NCI-H2196 treated with DMSO at 0.1 percent for 48 hours (cell line): ENCODE measurements around the gene KIAA1614.
A peak's percentile ranks its signal among the peaks of the same experiment; 100 is the strongest.

ENCODE experiments used
- DNase-seq: peaks from one replicate; lab custom pipeline; 2025; ENCODE audit not compliant: unreplicated experiment; lab: John Stamatoyannopoulos, UW

KIAA1614 gene

DNA sequence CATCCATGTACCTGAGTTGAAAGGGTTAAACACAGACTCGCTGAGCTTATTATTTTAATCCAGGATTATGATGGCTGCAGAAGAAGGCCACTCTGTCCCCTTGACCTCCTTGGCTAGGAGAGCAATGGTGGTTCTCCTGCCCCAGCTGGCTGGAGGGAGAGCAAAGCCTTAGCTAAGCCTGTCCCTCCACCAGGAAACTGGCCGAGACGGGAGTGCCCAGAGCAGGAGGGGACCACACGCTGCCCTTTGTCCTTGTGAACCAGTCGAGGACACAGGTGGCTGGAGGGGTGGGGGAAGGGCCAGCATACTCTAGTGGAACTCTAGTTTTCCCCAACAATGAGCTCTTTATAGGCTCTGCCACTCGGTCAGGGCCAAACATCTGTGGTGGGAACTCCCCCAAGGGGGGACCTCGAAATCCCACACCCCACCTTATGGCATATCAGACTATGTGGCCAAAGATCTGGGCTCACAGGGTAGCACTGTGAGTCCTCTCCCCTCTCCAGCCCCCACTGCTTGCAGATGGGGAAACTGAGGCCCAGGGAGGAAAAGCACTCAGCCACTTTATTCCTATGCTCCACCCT lies 12.9 kb downstream of the KIAA1614 start:
- DNase-seq = no peak

DNA sequence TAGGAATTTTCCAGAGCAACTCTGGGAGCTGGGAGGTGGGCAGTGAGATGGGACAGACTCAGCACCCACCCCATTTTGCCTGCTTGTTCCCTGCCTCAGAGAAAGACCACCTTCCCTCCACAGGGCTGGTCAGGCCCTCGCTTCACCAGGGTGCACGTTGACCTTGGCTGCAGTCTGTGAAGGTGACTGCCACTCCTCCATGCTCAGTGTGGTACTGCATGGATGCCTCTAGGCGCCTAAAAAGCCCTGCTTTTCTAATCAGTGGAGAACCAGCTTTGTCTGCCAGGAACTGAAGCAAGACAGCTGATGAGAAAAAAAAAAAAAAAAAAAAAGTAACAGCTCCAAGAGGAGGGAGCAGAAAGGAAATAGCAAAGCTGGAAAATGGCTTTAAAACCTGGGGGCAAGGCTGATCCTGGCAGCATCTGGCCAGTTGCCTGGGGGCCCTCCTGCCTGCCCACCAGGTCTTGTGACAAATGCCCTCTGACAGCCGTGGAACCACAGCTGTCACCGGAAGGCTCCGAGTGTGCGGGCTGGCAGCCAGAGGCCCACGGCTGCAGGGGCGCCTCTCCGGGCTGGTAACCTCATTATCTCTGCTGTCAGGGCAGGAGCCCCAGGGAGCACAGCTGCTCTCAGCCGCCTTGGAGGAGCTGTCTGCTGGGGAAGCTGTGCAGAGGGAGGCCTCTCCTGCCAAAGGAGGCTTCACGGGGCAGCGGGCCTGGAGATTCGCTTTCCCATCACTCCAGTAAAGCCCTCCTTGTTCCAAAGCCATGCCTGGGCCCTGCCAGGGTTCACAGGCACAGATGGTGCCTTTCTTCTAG lies 13.7 kb downstream of the KIAA1614 start:
- DNase-seq = no peak

DNA sequence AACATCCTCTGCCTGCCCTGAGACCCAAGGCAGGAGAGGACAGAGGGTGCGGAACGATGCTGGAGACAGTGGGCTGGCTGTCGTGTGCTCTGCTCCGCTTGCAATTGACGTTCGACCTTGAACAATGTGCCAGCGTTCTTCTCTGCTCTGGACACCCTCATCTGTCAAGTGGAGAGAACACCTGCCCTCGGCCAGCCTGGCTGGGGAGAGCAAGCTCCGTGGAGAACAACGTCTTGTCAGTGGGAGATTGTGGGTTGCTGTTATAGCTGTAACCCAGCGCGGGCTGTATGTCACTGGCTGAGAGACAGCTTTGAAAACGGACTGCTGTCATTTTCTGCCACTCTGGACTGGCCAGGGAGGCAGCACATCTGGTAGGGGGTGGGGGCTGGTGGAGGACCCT lies 14.7 kb downstream of the KIAA1614 start:
- no peak for DNase-seq

DNA sequence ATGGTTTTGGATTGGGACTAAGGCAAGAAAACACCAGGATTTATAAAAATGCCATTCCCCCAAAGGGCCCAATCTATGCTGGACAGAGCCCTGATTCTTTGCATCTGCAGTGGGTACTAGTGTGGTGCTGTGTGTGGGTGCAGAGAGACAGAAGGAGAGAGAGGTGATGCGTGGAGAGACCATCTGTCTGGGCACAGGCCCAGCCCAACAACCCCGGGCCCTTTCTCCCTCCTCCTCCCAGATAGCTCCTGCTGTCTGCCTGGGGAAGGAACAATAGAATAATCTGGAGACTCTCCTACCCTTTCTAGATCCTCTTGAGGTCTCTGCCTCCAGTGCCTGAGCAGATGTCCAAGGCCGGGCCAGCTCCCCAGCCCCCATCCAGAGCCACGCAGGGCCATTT lies 15.1 kb downstream of the KIAA1614 start:
- DNase-seq = peak; percentile 31

DNA sequence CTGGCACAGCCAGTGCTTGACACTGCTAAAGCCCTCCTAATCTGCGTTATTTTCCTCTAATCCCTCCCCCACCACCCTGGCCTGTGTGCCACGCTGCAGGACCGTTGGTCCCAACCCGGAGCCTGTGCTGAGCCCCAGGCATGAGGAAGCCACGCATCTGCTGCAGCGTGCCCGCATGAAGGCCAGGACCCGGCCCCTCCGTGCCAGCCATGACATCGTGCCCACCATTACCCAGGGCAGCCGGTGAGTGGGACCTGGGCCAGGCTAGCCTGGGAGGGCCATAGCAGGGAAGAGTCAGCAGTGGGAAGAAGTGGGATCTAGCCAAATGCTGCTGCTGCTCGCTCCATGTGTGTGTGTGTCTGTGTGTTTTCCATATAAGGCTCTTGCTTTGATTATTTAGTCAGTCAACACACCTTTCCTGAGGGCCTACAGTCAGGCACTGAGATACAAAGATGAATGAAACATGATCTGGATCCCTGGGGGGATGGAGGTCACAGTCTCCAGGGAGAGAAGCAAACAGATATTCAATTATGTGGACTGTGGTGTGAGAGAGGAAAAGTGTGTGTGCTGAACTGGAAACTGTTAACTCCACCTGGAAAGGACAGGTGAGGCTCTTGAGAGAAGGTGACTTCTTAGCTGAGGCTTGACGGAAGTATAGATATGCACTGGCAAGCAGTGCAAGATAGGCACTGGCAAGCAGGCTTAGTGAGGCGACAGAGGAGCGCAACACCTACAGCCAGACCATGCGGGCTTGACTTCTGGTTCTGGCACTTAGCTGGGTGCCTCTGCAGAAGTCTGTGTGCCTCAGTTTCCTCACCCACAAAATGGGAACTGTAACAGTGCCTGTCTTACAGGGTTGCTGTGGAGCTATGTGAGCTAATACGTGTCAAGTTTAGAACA lies 15.9 kb downstream of the KIAA1614 start:
- DNase-seq = peak; percentile 70

DNA sequence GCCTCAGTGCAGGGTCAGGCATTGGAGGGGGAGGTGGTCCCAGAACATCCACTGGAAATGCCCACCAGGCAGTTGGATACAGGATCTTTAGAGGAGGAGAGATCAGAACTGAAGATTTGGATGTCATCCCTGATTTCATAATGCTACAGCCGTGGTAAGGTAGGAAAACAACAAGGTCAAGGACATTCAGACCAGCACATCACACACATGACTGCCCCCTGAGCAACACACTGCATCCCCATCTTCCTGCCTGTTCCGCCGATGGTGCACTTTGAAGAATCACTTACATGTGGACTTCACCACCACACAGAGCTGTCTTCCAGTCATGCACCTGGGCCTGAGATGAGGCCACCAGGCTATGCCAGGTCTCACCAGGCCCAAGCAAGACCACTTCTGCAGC lies 16.7 kb downstream of the KIAA1614 start:
- no peak for DNase-seq

DNA sequence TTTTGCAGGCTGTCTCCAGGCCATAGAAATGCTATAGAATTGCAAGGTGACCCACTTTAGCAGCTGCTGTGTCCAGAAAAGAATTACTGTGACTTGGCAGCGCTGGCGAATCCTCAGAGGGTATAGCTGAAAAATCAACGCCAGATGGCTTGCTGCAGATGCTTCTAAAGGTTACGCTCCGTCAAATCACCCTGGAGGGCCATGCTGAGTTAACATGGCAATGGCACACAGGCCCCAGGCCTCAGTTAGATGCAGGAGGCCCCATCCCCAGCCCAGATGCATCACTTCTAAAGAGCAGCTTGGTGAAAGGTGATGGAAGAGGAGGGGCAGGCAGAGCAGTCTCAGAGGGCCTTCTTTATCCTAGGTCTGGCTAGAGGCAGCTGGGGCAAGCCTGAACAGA lies 18.0 kb downstream of the KIAA1614 start:
- DNase-seq = no peak

DNA sequence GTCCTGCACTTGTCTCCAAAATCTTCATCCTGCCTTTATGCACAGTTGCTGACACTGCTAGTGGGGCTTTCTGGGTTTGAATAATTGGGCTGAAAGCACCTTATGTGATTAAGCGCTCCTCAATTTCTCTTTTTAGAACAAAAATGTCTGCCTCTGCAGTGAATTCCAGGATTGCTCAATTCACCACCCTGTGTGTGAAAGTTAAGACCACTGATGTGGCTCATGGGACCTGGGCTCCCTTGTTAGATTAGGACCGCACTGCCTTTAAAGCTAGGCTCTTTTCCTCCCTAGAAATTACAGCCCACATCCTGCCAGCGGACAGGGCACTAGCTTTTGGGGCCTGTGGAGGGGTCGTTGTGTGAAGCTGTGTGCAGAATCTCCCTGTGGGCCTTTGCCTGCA lies 18.8 kb downstream of the KIAA1614 start:
- DNase-seq = no peak

DNA sequence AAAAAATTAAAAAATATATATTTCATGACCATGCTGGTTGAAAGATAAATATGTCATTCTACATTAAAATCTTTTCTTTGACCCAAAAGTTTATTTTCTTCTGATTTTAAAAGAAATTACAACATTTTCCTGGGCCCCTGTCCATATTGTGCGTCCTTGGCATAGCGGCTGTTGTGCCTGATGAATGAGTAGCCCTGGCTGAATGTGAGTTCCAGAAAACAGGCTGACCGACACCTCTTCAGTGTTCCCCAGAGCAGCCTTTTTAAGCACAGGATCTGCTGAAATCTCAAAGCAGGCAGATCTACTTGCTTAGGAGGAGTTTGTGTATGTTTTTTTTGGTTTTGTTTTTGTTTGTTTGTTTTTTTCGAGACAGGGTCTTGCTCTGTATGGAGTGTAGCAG lies 19.7 kb downstream of the KIAA1614 start:
- no peak for DNase-seq

DNA sequence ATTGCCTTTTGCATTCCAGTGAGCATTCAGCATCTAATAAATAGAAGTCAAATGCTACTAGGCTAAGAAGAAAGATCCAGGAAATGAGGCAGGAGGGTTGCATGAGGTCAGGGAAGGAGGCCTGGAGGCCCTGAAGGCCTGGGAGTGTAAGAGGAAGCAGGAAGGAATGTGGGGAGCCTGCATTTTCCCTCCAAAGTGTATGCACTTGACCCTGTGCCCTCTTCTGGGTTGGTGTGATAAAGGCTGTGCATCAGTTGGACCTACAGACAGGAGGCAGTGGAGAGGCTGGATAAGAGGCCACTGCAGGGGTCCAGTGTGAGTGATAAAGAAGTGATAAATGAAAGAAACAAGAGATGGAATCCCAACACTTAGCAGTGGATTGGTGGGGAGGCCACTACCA lies 20.4 kb downstream of the KIAA1614 start:
- DNase-seq = no peak

DNA sequence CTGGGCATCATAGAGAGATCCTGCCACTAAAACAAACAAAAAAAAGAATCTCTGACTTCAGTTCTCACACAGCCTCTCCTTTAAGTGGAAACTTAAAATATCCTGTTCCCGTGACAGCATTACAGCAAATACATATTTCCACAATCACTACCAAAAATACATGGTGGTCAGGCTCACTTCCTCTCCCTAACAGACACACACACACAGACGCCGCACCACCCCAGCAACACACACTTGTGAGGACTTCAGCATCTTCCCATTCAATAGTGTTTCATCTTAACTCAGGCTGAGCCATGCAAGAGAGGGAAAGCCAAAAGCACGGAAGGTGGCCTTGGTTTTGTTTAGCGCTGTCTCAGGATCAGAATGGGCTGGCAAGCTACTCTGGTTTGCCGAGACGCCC lies 21.9 kb downstream of the KIAA1614 start:
- no peak for DNase-seq

DNA sequence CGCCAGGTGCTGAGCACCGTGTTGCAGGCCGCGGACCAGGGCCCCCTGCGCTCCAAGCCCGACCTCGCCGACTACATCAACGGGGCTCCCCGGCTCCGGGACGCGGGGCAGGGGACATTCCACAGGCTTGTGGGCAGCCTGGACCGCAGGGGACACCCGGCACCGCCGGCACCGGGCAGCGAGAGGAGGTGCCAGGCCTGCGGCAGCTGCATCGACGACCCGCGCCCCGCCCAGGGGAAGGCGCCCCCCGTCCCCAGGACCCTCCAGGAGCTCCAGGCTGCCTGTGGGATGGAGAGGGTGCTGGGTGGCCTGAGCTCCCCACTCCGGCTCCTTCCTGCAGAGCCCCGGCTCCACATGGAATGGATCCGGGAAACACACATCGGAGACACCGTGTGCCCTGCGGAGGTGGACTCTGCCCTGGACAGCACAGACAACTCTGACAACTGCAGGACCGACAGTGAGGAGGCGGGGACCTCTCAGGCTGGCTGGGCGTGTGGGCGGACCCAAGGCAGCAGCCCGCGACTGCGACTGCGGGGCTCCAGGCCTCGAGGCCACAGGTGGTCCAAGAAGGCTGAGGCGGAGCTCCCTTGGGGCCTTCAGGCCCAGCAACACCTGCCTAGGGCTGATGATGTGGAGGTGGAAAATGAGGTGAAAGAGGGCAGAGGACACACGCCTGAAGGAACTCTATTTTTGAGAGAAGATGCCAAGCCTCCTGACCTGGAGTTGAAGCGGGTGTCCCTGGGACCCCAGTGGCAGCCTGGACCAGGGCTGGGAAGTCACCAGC lies 22.8 kb downstream of the KIAA1614 start:
- no peak for DNase-seq

DNA sequence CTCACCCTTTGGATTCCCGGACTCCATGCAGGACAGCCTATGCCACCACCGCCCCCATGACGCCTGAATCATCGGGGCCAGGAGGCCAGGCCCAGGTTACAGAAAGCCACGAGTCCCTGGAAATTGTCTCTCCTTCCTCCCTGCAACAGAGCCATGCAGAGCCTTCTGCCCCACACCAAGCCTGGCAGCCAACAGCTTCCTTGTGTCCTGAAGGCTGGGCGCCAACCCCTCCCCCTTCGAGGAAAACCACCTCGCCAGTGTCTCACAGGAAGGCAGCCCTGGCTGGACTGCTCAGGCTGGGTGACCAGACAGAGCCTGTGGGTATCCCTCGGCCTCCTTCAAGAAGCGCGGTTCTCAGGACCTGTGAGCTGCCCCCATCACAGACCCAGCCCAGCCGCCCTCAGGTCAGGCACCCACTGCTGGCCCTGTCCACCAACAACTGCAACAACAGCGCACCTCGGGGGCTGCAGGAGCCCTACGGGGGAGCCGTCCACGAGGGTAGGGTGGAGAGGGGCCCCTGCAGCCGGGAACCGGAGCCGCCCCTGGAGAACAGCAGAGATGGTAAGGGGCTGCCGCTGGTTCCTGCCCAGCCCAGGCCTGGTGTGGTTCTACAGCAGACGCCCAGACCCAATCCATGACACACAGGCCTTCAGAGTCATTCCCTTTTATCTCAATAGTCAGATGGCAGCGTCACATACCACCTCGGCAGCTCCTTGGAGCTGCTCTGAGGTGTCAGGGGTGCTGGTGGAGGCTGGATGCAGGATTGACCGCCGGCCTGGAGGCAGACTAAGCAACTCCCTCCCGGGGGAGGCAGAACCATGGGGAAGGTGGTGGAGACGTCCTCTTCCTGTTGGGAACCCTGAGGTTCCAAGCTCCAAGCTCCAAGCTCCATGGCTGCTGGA lies 23.7 kb downstream of the KIAA1614 start:
- no peak for DNase-seq

DNA sequence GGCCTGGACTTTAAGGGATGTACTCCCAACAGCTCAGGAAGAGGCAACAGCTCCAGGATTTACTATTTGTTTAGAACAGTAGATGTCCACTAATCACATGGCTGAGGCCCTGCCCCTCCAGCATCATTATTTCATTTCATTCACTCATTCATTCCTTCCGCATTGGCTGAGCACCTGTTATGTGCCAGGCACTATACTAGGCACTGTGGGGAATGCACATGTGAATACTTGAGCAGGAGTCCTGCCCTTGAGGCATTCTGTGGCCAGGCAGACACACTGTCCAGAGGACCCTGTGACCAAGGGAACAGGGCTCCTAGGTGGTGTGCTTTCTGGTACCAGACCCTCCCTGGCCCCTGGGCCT lies 24.3 kb downstream of the KIAA1614 start:
- DNase-seq = no peak

DNA sequence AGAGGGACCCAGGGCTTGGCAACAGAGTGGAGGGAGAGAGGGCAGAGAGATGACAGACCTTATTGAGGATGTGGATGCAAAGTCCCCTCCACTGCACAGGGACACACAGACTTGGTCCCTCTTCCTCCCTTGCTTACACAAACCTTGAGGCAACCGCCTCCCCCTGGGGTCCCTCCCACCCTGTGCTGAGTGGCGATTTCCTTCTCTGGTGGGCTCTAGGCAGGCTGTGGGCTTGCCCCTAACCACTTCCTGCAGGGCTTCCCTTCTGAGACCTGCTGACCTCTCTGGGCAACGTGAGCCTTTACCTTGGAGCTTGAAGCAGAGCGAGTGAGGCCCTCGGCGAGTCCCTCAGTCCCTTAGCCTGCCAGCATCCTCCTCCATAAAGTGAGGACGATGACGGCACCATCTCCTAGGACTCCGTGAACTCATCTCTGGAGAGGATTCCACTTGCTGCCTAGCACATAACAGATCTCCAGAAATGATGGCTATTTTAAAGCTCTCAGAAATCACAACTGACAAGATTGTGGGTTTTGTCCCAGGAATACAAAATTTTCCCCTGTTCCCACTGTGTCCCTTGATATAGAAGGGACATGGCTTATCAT lies 25.0 kb downstream of the KIAA1614 start:
- DNase-seq = no peak

DNA sequence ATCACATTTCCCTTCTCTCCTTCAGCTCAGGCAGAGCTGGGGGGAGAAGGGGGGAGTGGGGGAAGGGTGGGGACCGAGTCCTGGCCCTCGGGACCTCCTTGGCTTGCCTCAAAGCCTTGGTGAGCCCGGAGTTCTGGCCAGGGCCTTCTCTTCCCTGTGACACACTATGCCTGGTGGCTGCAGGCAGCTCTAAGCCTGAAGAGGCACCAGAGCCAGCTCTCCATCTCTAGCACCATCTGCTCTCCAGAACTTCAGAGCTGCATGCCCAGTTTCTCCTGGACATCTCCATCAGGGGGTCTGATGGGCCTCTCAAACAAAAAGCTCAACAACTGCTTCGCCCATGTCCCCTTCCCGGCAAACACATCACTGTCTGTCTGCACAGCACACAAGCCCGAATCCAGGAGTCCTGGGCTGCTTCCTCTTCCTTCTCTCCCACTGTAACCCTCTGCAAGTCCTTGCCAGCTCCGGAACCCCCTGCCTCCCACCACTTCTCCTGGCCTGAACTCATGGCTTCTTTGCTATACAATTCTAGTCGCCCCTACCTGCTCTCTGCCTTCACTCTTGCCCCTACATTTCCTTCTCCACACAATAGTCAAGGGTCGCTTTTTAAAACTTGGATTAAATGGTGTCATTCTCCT lies 26.5 kb downstream of the KIAA1614 start:
- no peak for DNase-seq

DNA sequence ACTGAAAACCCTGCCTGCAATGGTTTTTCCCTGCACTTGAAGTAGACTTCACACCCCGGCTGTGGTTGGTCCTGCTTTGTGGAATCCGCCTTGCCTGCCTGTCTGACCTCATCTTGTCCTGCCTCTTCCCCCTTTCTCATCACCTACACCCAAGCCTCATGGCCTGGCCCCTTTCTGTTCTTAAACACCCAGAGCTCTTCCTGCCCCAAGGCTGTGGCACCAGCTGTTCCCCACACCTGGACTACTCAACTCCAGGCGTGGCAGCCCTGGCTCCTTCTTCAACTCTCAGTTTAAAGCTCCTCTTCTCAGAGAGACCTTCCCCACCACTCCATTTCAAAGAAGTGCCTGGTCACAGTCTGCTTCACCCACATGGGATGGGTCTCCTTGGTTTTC lies 27.0 kb downstream of the KIAA1614 start:
- no peak for DNase-seq

DNA sequence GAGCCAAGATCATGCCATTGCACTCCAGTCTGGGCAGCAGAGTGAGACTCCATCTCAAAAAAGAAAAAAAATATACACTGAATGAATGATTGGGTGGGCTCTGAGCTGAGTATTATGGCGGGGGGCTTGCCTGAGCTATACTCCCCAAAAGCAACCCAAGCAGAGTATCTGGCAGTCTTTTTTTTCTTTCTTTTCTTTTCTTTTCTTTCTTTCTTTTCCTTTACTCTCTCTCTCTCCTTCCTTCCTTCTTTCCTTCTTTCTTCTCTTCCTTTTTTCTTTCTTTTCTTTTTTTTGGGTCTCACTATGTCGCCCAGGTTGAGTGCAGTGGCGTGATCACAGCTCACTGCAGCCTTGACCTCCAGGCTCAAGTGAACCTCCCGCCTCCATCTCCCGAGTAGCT lies 27.7 kb downstream of the KIAA1614 start:
- DNase-seq = no peak

DNA sequence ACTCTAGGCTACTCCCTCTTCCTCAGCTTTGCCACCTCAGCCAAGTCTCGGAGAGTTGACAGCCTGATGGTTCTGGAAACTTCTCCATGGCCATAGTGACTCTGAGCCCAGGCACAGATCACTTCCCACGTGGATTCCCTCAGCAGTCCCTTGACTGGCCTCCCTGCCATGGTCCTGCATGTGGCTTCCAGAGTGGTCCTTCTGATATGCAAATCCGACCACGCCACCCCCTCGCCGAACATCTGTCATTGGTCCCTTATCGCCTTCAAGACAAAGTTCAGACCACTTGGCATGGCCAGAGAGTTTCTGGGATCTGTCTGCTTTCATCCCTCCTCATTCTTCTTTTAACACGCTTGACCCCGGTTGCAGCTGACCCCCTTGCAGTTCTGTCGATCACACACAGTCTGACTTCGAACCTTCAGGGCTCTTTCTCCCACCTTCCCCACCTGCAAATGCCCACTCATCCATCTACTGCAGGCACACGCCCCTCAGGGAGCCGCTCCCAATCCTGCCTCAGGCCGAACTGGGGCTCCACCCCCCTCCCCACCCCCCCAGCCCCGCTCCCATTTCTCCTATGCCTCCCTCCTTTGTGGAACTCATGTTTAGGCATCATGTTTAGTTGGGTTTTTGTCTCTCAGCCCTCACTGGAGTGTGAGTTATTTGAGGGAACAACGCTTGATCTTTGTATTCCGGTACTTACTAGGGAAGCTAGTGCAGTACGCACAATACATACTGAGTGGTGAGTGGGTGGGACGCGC lies 29.0 kb downstream of the KIAA1614 start:
- DNase-seq = no peak
